ENCODE measurements around the gene ATG16L2.
A peak's percentile ranks its signal among the peaks of the same experiment; 100 is the strongest.

ATG16L2 gene

DNA sequence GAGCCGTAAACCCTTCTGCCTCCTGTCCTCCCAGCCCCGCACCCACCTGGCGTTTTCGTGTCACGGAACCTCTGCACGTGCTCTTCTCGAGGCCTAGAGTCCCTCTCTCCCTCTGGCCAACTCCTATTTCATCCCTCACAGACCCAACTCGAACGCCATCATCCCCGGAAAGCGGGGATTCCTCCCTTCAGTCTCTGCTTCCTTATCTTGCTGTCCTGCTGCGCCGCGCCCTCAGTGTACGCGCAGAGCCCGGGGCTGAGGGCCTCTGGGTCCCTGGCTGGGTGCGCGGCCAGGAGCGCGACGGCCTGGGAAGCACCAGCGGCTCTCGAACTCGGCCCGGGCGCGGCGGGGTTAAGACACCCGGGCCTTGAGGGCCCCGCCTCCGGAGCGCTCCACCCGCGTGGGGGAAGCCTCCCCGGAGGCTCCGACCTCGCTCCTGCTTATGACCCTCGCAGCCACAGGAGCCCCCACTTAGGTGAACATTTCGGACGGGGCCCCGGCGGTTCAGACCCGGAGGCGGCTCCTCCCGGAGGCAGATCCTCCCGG lies 398 bp upstream of the ATG16L2 start (continued):
- TF ChIP-seq ZNF610 (tag by site-specific recombination; IDR thresholded peaks at IDR 0.05; ENCODE audit: borderline replicate concordance) (no peak), ZNF341 (tag by site-specific recombination; IDR thresholded peaks at IDR 0.05; ENCODE audit: low read depth) (no peak; the same call in 1 of the 2 replicates), ZNF747 (tag by site-specific recombination; IDR thresholded peaks at IDR 0.05) (no peak), GLI4 (tag by site-specific recombination; IDR thresholded peaks at IDR 0.05) (0 out of 2 replicates have a peak, but pooled peaks have one; percentile 37), ZFP69B (tag by site-specific recombination; IDR thresholded peaks at IDR 0.05) (peak; percentile 39; the same call in 1 of the 2 replicates), ZNF274 (IDR thresholded peaks at IDR 0.05; ENCODE audit: low read length) (no peak), ZNF274 (tag by site-specific recombination; IDR thresholded peaks at IDR 0.05; ENCODE audit: borderline replicate concordance) (no peak), ZNF169 (tag by site-specific recombination; IDR thresholded peaks at IDR 0.05) (no peak), ZNF596 (tag by site-specific recombination; IDR thresholded peaks at IDR 0.05) (no peak), ZNF701 (tag by site-specific recombination; IDR thresholded peaks at IDR 0.05) (no peak), ZNF501 (tag by site-specific recombination; IDR thresholded peaks at IDR 0.05) (0 out of 2 replicates have a peak, but pooled peaks have one; percentile 65), ZNF423 (tag by site-specific recombination; IDR thresholded peaks at IDR 0.05) (peak; percentile 74; the same call in 1 of the 2 replicates), GFI1B (tag by site-specific recombination; IDR thresholded peaks at IDR 0.05) (no peak; the same call in 1 of the 2 replicates), SCRT1 (tag by site-specific recombination; IDR thresholded peaks at IDR 0.05; ENCODE audit: borderline replicate concordance) (no peak), ZNF549 (tag by site-specific recombination; IDR thresholded peaks at IDR 0.05) (no peak), MYNN (tag by site-specific recombination; IDR thresholded peaks at IDR 0.05; ENCODE audit: borderline replicate concordance) (no peak), ZNF660 (tag by site-specific recombination; IDR thresholded peaks at IDR 0.05) (0 out of 2 replicates have a peak, but pooled peaks have one; percentile 33), ZNF510 (tag by site-specific recombination; IDR thresholded peaks at IDR 0.05; ENCODE audit: insufficient replicate concordance) (no peak), MEIS1 (CRISPR knock-in tag; IDR thresholded peaks at IDR 0.05; ENCODE audit: borderline replicate concordance) (no peak), RBAK (tag by site-specific recombination; IDR thresholded peaks at IDR 0.05) (no peak)
- TF ChIP-seq, protein P1, sequence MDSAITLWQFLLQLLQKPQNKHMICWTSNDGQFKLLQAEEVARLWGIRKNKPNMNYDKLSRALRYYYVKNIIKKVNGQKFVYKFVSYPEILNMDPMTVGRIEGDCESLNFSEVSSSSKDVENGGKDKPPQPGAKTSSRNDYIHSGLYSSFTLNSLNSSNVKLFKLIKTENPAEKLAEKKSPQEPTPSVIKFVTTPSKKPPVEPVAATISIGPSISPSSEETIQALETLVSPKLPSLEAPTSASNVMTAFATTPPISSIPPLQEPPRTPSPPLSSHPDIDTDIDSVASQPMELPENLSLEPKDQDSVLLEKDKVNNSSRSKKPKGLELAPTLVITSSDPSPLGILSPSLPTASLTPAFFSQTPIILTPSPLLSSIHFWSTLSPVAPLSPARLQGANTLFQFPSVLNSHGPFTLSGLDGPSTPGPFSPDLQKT (IDR thresholded peaks at IDR 0.05; ENCODE audit: borderline replicate concordance, low read depth, low read length), result no peak
- TF ChIP-seq, protein P2, sequence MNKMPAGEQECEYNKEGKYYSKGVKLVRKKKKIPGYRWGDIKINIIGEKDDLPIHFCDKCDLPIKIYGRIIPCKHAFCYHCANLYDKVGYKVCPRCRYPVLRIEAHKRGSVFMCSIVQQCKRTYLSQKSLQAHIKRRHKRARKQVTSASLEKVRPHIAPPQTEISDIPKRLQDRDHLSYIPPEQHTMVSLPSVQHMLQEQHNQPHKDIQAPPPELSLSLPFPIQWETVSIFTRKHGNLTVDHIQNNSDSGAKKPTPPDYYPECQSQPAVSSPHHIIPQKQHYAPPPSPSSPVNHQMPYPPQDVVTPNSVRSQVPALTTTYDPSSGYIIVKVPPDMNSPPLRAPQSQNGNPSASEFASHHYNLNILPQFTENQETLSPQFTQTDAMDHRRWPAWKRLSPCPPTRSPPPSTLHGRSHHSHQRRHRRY (tag by site-specific recombination; IDR thresholded peaks at IDR 0.05), result no peak
- TF ChIP-seq, protein P3, sequence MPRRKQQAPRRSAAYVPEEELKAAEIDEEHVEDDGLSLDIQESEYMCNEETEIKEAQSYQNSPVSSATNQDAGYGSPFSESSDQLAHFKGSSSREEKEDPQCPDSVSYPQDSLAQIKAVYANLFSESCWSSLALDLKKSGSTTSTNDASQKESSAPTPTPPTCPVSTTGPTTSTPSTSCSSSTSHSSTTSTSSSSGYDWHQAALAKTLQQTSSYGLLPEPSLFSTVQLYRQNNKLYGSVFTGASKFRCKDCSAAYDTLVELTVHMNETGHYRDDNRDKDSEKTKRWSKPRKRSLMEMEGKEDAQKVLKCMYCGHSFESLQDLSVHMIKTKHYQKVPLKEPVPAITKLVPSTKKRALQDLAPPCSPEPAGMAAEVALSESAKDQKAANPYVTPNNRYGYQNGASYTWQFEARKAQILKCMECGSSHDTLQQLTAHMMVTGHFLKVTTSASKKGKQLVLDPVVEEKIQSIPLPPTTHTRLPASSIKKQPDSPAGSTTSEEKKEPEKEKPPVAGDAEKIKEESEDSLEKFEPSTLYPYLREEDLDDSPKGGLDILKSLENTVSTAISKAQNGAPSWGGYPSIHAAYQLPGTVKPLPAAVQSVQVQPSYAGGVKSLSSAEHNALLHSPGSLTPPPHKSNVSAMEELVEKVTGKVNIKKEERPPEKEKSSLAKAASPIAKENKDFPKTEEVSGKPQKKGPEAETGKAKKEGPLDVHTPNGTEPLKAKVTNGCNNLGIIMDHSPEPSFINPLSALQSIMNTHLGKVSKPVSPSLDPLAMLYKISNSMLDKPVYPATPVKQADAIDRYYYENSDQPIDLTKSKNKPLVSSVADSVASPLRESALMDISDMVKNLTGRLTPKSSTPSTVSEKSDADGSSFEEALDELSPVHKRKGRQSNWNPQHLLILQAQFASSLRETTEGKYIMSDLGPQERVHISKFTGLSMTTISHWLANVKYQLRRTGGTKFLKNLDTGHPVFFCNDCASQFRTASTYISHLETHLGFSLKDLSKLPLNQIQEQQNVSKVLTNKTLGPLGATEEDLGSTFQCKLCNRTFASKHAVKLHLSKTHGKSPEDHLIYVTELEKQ (tag by site-specific recombination; IDR thresholded peaks at IDR 0.05; ENCODE audit: borderline replicate concordance), result no peak
- TF ChIP-seq, protein P4, sequence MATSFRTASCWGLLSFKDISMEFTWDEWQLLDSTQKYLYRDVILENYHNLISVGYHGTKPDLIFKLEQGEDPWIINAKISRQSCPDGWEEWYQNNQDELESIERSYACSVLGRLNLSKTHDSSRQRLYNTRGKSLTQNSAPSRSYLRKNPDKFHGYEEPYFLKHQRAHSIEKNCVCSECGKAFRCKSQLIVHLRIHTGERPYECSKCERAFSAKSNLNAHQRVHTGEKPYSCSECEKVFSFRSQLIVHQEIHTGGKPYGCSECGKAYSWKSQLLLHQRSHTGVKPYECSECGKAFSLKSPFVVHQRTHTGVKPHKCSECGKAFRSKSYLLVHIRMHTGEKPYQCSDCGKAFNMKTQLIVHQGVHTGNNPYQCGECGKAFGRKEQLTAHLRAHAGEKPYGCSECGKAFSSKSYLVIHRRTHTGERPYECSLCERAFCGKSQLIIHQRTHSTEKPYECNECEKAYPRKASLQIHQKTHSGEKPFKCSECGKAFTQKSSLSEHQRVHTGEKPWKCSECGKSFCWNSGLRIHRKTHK (tag by site-specific recombination; IDR thresholded peaks at IDR 0.05), result no peak
- TF ChIP-seq, protein P5, sequence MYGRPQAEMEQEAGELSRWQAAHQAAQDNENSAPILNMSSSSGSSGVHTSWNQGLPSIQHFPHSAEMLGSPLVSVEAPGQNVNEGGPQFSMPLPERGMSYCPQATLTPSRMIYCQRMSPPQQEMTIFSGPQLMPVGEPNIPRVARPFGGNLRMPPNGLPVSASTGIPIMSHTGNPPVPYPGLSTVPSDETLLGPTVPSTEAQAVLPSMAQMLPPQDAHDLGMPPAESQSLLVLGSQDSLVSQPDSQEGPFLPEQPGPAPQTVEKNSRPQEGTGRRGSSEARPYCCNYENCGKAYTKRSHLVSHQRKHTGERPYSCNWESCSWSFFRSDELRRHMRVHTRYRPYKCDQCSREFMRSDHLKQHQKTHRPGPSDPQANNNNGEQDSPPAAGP (tag by site-specific recombination; IDR thresholded peaks at IDR 0.05), result peak; percentile 64; the same call in 1 of the 2 replicates
- TF ChIP-seq, protein P6, sequence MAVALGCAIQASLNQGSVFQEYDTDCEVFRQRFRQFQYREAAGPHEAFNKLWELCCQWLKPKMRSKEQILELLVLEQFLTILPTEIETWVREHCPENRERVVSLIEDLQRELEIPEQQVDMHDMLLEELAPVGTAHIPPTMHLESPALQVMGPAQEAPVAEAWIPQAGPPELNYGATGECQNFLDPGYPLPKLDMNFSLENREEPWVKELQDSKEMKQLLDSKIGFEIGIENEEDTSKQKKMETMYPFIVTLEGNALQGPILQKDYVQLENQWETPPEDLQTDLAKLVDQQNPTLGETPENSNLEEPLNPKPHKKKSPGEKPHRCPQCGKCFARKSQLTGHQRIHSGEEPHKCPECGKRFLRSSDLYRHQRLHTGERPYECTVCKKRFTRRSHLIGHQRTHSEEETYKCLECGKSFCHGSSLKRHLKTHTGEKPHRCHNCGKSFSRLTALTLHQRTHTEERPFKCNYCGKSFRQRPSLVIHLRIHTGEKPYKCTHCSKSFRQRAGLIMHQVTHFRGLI (tag by site-specific recombination; IDR thresholded peaks at IDR 0.05), result no peak; the same call in 1 of the 2 replicates
- TF ChIP-seq, protein P7, sequence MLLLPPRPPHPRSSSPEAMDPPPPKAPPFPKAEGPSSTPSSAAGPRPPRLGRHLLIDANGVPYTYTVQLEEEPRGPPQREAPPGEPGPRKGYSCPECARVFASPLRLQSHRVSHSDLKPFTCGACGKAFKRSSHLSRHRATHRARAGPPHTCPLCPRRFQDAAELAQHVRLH (tag by site-specific recombination; IDR thresholded peaks at IDR 0.05), result no peak
- TF ChIP-seq, protein P8, sequence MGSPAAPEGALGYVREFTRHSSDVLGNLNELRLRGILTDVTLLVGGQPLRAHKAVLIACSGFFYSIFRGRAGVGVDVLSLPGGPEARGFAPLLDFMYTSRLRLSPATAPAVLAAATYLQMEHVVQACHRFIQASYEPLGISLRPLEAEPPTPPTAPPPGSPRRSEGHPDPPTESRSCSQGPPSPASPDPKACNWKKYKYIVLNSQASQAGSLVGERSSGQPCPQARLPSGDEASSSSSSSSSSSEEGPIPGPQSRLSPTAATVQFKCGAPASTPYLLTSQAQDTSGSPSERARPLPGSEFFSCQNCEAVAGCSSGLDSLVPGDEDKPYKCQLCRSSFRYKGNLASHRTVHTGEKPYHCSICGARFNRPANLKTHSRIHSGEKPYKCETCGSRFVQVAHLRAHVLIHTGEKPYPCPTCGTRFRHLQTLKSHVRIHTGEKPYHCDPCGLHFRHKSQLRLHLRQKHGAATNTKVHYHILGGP (tag by site-specific recombination; IDR thresholded peaks at IDR 0.05), result no peak

Data from HEK293 (cell line).